K562 (cell line): Measurements from ENCODE around the gene TLR3. TPM values are rescaled to one million over a fixed set of nuclear protein-coding genes. Genes with fewer than 3 reads are reported as not detected.

ENCODE experiments used
- ATAC-seq: fragments of 200-7000 bp; cut with Tn5 transposase; 3 replicates; pipeline ENCODE4 v1.9.1; 2020; ENCODE audit warnings: moderate library complexity
- BruUV-seq: library from RNA; stranded (reverse); fragments of 400-500 nt; replicated peaks from 2 replicates; lab custom pipeline; 2021; lab: Mats Ljungman, UMichigan
- CTCF ChIA-PET: fragments of 300-600 bp; formaldehyde crosslinking; extraction: SDS; loops from one replicate; lab custom pipeline; 2021; ENCODE audit warnings: low intra/inter-chr PET ratio; lab: Yijun Ruan, JAX
- POLR2A ChIA-PET: fragments of 300-600, 350-650 bp; sonication (Branson Sonifier 250); formaldehyde crosslinking; extraction: SDS; loops from one replicate; lab custom pipeline; 2021; ENCODE audit warnings: antibody characterized with exemption, inconsistent platforms; lab: Yijun Ruan, JAX
- DNase-seq, 4 experiments: peaks; one replicate each; pipeline versions ENCODE4 v3.0.0 to v3.0.0-alpha.2; 2011 to 2018; ENCODE audit warnings: low spot score in 3 of 4, mixed read lengths in 3 of 4; ENCODE audit errors: extremely low read depth in 1 of 4
- FAIRE-seq: peaks from 2 replicates; lab custom pipeline; 2011; peaks lifted over from hg19 to GRCh38; lab: Jason Lieb, UNC
- H2AFZ ChIP-seq: 2 replicates; pipeline ENCODE4 v1.6.0; 2011; ENCODE audit warnings: low read depth, low read length, control low read depth, inconsistent platforms
- H3K27ac ChIP-seq: fragments of 200-600 bp; 3 replicates; pipeline ENCODE4 v1.8.0; 2011; ENCODE audit warnings: low read depth, mild to moderate bottlenecking, control low read depth, inconsistent platforms, low read length, moderate library complexity, mixed read lengths; ENCODE audit errors: extremely low read depth
- H3K27me3 ChIP-seq, 2 experiments: fragments of 300-600 bp in 1 of 2; 2 replicates in 1 of 2; 3 replicates in 1 of 2; pipeline versions ENCODE4 v1.6.0 to v1.8.0; 2011; ENCODE audit warnings: inconsistent platforms in 2 of 2, low read length in 2 of 2, mild to moderate bottlenecking in 1 of 2, mixed read lengths in 1 of 2, moderate library complexity in 1 of 2; ENCODE audit not compliant: control insufficient read depth in 2 of 2, insufficient read depth in 2 of 2
- H3K36me3 ChIP-seq: fragments of 300-600 bp; 3 replicates; pipeline ENCODE4 v1.8.0; 2011; ENCODE audit warnings: mild to moderate bottlenecking, low read length, inconsistent platforms; ENCODE audit not compliant: control insufficient read depth, insufficient read depth
- H3K4me1 ChIP-seq, 2 experiments: fragments of 200-600 bp in 1 of 2; replicated peaks in 1 of 2; 2 replicates in 1 of 2; 3 replicates in 1 of 2; pipeline versions ENCODE4 v1.5.1 to v1.8.0; 2011; ENCODE audit warnings: inconsistent platforms in 2 of 2, low read length in 2 of 2, mild to moderate bottlenecking in 1 of 2, mixed read lengths in 1 of 2, moderate library complexity in 1 of 2; ENCODE audit not compliant: control insufficient read depth in 2 of 2, insufficient read depth in 2 of 2
- H3K4me2 ChIP-seq: 2 replicates; pipeline ENCODE4 v1.6.1; 2011; ENCODE audit warnings: low read length, control low read depth, inconsistent platforms, mixed read lengths; ENCODE audit not compliant: insufficient read depth
- H3K4me3 ChIP-seq: fragments of 200-600 bp; sonication (generic), shearing (Covaris generic); 2 replicates; pipeline ENCODE4 v1.5.1; 2016; ENCODE audit warnings: control low read depth, inconsistent platforms
- H3K79me2 ChIP-seq: fragments of 200-600 bp; 3 replicates; pipeline ENCODE4 v1.8.0; 2011; ENCODE audit warnings: low read length, inconsistent platforms; ENCODE audit not compliant: control insufficient read depth, insufficient read depth
- H3K9ac ChIP-seq, 2 experiments: 2 replicates each; pipeline versions ENCODE4 v1.6.0 to v1.6.1; 2011; ENCODE audit warnings: low read depth in 2 of 2, low read length in 2 of 2, control low read depth in 1 of 2, inconsistent platforms in 1 of 2, mild to moderate bottlenecking in 1 of 2, mixed read lengths in 1 of 2; ENCODE audit not compliant: insufficient read depth in 1 of 2
- H3K9me1 ChIP-seq: one replicate; pipeline ENCODE4 v1.6.0; 2011; ENCODE audit warnings: inconsistent platforms, mild to moderate bottlenecking, low read length, moderate library complexity; ENCODE audit not compliant: control insufficient read depth, insufficient read depth
- H3K9me3 ChIP-seq: replicated peaks from 2 replicates; pipeline ENCODE4 v1.5.1; 2011; ENCODE audit warnings: low read depth, low read length, inconsistent platforms; ENCODE audit not compliant: control insufficient read depth, insufficient read depth
- H4K20me1 ChIP-seq: replicated peaks from 2 replicates; pipeline ENCODE4 v1.6.1; 2011; ENCODE audit warnings: low read length, inconsistent platforms, mixed read lengths; ENCODE audit not compliant: control insufficient read depth, insufficient read depth
- IRF2 ChIP-seq: sonication (generic); formaldehyde crosslinking; IDR thresholded peaks from 2 replicates; pipeline ENCODE4 v1.8.1; 2022; ENCODE audit warnings: mild to moderate bottlenecking, missing genetic modification reagents
- NFATC3 ChIP-seq: fragments of 450-650 bp; IDR thresholded peaks from 2 replicates; pipeline ENCODE4 v1.6.1; 2017; ENCODE audit warnings: mild to moderate bottlenecking
- OTX1 ChIP-seq: fragments of 450-650 bp; formaldehyde crosslinking; IDR thresholded peaks from 2 replicates; pipeline ENCODE4 v1.4.0; 2022; ENCODE audit warnings: mild to moderate bottlenecking
- PRMT5 ChIP-seq: sonication (generic); formaldehyde crosslinking; IDR thresholded peaks from 2 replicates; pipeline ENCODE4 v1.5.0; 2020; ENCODE audit warnings: missing genetic modification reagents
- WGBS: fragments of 100-300 bp; shearing (Covaris generic); methylation state at CpG from one replicate; pipeline ENCODE4 v1.1.6; 2016; ENCODE audit warnings: low coverage, mixed read lengths; ENCODE audit not compliant: insufficient coverage; ENCODE audit errors: missing lambda C conversion rate; 5-methylcytosine and 5-hydroxymethylcytosine counted together
- in situ Hi-C: fragments of 300-500 bp; cut with MboI; formaldehyde crosslinking; loops from 4 replicates; pipeline ENCODE4 v1.15.0; 2018; ENCODE audit warnings: inconsistent platforms, mixed read lengths
- intact Hi-C: fragments of 100-400 bp; cut with micrococcal nuclease; formaldehyde crosslinking; loops from 2 replicates; pipeline ENCODE4 v1.14.2; 2022
- polyA plus RNA-seq, 8 experiments: library from polyadenylated mRNA; depleted of rRNA in 4 of 8; stranded (reverse) in 5 of 8; unstranded in 3 of 8; fragments of >200 nt; fragmentation: Nextera tagmentation in 2 of 8; fragmentation: Illumina TruSeq in 1 of 8; extraction: Ambion mirVana in 2 of 8; extraction: Trizol in 1 of 8; gene quantifications; 2 replicates each; pipeline versions ENCODE4 v1.2.1 to v1.2.3, GENCODE V29; 2011 to 2014; ENCODE audit warnings: inconsistent platforms in 1 of 8, missing spikeins in 1 of 8
- total RNA-seq, 7 experiments: library from RNA; depleted of rRNA in 6 of 7; stranded (reverse); fragments of >200 nt in 6 of 7; fragmentation: Illumina TruSeq in 2 of 7; extraction: Trizol in 2 of 7; gene quantifications; 2 replicates each; pipeline versions ENCODE4 v1.2.1 to v1.2.3, GENCODE V29; 2011 to 2021; ENCODE audit warnings: low replicate concordance in 1 of 7
- TF ChIP-seq, protein P1 (sequence below): sonication (generic); IDR thresholded peaks from 2 replicates; pipeline ENCODE4 v1.6.1; 2016
- TF ChIP-seq, protein P2 (sequence below): sonication (generic); formaldehyde crosslinking; IDR thresholded peaks from 2 replicates; pipeline ENCODE4 v1.8.0; 2022; ENCODE audit warnings: mild to moderate bottlenecking, missing genetic modification reagents

TLR3 gene
- total and polyA plus RNA-seq, 9 of the 15 experiments (the other 6 are each of a cell fraction or from before 2014, with no cell fraction given): 0.01 TPM; not detected in 8

DNA sequence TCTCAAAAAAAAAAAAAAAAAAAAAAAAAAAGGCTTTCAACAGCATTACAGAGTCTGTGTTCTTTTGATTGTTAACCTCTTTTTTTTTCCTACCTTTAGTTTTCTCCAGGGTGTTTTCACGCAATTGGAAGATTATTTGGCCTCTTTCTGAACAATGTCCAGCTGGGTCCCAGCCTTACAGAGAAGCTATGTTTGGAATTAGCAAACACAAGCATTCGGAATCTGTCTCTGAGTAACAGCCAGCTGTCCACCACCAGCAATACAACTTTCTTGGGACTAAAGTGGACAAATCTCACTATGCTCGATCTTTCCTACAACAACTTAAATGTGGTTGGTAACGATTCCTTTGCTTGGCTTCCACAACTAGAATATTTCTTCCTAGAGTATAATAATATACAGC is 13.3 kb downstream of the TLR3 start:
- no peaks in the 10 kb centered on the region for H3K36me3 ChIP-seq
- no peaks in the 10 kb centered on the region for H3K79me2 ChIP-seq
- ChIA-PET CTCF (no interaction called here), POLR2A (no interaction called here)
- no peak overlapping the region for H2AFZ ChIP-seq
- ATAC-seq (no peak), DNase-seq (no peak)
- H3K9ac ChIP-seq: no peak overlapping the region
- no peak overlapping the region for H3K27ac ChIP-seq
- H3K4me2 ChIP-seq: no peak overlapping the region
- intact Hi-C loops (no loop called here), in situ Hi-C loops (no loop called here)
- no peaks in the 10 kb centered on the region for H4K20me1 ChIP-seq
- peaks cover 9 to 21% of the 10 kb centered on the region in 2 experiments; a peak in 4 of 5 replicates for H3K27me3 ChIP-seq
- TF ChIP-seq, protein P1, sequence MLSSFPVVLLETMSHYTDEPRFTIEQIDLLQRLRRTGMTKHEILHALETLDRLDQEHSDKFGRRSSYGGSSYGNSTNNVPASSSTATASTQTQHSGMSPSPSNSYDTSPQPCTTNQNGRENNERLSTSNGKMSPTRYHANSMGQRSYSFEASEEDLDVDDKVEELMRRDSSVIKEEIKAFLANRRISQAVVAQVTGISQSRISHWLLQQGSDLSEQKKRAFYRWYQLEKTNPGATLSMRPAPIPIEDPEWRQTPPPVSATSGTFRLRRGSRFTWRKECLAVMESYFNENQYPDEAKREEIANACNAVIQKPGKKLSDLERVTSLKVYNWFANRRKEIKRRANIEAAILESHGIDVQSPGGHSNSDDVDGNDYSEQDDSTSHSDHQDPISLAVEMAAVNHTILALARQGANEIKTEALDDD: no peak
- TF ChIP-seq NFATC3 (no peak), IRF2 (CRISPR knock-in tag) (no peak), PRMT5 (no peak), OTX1 (CRISPR knock-in tag) (no peak)
- TF ChIP-seq, protein P2, sequence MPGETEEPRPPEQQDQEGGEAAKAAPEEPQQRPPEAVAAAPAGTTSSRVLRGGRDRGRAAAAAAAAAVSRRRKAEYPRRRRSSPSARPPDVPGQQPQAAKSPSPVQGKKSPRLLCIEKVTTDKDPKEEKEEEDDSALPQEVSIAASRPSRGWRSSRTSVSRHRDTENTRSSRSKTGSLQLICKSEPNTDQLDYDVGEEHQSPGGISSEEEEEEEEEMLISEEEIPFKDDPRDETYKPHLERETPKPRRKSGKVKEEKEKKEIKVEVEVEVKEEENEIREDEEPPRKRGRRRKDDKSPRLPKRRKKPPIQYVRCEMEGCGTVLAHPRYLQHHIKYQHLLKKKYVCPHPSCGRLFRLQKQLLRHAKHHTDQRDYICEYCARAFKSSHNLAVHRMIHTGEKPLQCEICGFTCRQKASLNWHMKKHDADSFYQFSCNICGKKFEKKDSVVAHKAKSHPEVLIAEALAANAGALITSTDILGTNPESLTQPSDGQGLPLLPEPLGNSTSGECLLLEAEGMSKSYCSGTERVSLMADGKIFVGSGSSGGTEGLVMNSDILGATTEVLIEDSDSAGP (CRISPR knock-in tag): no peak
- TF ChIP-seq, all 486 proteins: peak for 0
- no peaks in the 10 kb centered on the region for H3K9me1 ChIP-seq
- H3K4me3 ChIP-seq: no peak overlapping the region
- H3K9me3 ChIP-seq: no peaks in the 10 kb centered on the region
- WGBS: 2% methylated on average over 4 of the region's 4 CpGs
- no peaks in the 10 kb centered on the region; a peak in 1 of 5 replicates for H3K4me1 ChIP-seq
- no TSS peak for BruUV-seq
- no peak for FAIRE-seq
